Neutrophil (primary cell): ENCODE results near the gene CD248.
"Not testable (repeated sequence)": the region's sequence is repeated elsewhere in the genome, so short reads cannot be mapped to it uniquely, and the experiment has no call there.

Source experiments
- H3K27ac ChIP-seq: fragments of 200-600 bp; sonication (generic); 2 replicates; pipeline ENCODE4 v1.5.1; 2016; ENCODE audit warnings: mild to moderate bottlenecking, moderate library complexity
- H3K27me3 ChIP-seq: fragments of 200-600 bp; sonication (generic); 2 replicates; pipeline ENCODE4 v1.6.0; 2016; ENCODE audit warnings: mild to moderate bottlenecking
- H3K36me3 ChIP-seq: fragments of 200-600 bp; sonication (generic); 2 replicates; pipeline ENCODE4 v1.5.1; 2017
- H3K4me1 ChIP-seq, 2 experiments: fragments of 200-600 bp in 1 of 2; sonication (generic) in 1 of 2; 1 replicate in 1 of 2; 2 replicates in 1 of 2; pipeline versions ENCODE4 v1.5.1 to v1.6.1; 2013 to 2016; ENCODE audit warnings: low read depth in 1 of 2, low read length in 1 of 2, mild to moderate bottlenecking in 1 of 2, moderate library complexity in 1 of 2; ENCODE audit not compliant: control insufficient read depth in 1 of 2, insufficient read depth in 1 of 2
- H3K4me3 ChIP-seq, 2 experiments: fragments of 200-600 bp in 1 of 2; sonication (generic) in 1 of 2; 1 replicate in 1 of 2; 2 replicates in 1 of 2; pipeline ENCODE4 v1.5.1; 2013 to 2016; ENCODE audit warnings: low read depth in 1 of 2, low read length in 1 of 2, mild to moderate bottlenecking in 1 of 2, moderate library complexity in 1 of 2
- H3K9me3 ChIP-seq: fragments of 200-600 bp; sonication (generic); 2 replicates; pipeline ENCODE4 v1.5.1; 2016
- CTCF ChIP-seq: fragments of 200-600 bp; sonication (generic); IDR thresholded peaks from 2 replicates; pipeline ENCODE4 v1.5.1; 2016; ENCODE audit warnings: antibody characterized with exemption

The CD248 gene

GRCh38 chr11:66362481-66363147 lies 45.8 kb upstream of the CD248 start:
- Histone ChIP-seq H3K27ac (no peak overlapping the region), H3K27me3 (no peaks in the 10 kb centered on the region), H3K4me1 (no peaks in the 10 kb centered on the region), H3K36me3 (no peaks in the 10 kb centered on the region), H3K4me3 (no peak overlapping the region), H3K9me3 (no peaks in the 10 kb centered on the region)
- TF ChIP-seq CTCF, result no peak

- no peak overlapping the region for H3K27ac ChIP-seq
- no peaks in the 10 kb centered on the region for H3K4me1 ChIP-seq
- H3K36me3 ChIP-seq, result no peaks in the 10 kb centered on the region
- TF ChIP-seq CTCF, result no peak
- H3K4me3 ChIP-seq, result no peak overlapping the region
- H3K9me3 ChIP-seq, result no peaks in the 10 kb centered on the region
- H3K27me3 ChIP-seq, result no peaks in the 10 kb centered on the region
Measured at GRCh38 chr11:66361502-66361941, 44.7 kb upstream of the CD248 start.

- no peak overlapping the region for H3K27ac ChIP-seq
- no peaks in the 10 kb centered on the region for H3K36me3 ChIP-seq
- H3K4me3 ChIP-seq, result no peak overlapping the region
- H3K4me1 ChIP-seq, result no peaks in the 10 kb centered on the region
- no peaks in the 10 kb centered on the region for H3K9me3 ChIP-seq
- no peaks in the 10 kb centered on the region for H3K27me3 ChIP-seq
- TF ChIP-seq CTCF, result no peak
Measured at GRCh38 chr11:66360406-66361073, 43.7 kb upstream of the CD248 start.

- no peak for TF ChIP-seq CTCF
Measured at GRCh38 chr11:66359662-66360087, 42.8 kb upstream of the CD248 start.

GRCh38 chr11:66350560-66351235 lies 33.9 kb upstream of the CD248 start:
- H3K9me3 ChIP-seq, H3K4me3 ChIP-seq, H3K27ac ChIP-seq, H3K36me3 ChIP-seq: not testable (repeated sequence)
- peaks cover 50% of the 10 kb centered on the region for H3K27me3 ChIP-seq
- peaks cover 13 to 16% of the 10 kb centered on the region in 2 experiments for H3K4me1 ChIP-seq

More at GRCh38 chr11:66359662-66360087, 42.8 kb upstream of the CD248 start:
- Histone ChIP-seq H3K4me1 (no peaks in the 10 kb centered on the region), H3K9me3 (no peaks in the 10 kb centered on the region), H3K4me3 (no peak overlapping the region), H3K27ac (no peak overlapping the region), H3K36me3 (no peaks in the 10 kb centered on the region), H3K27me3 (no peaks in the 10 kb centered on the region)

GRCh38 chr11:66349084-66349386 lies 32.2 kb upstream of the CD248 start:
- H3K27me3 ChIP-seq, result peaks cover 50% of the 10 kb centered on the region
- peaks cover 25 to 28% of the 10 kb centered on the region in 2 experiments for H3K4me1 ChIP-seq
- no peaks in the 10 kb centered on the region for H3K36me3 ChIP-seq
- H3K9me3 ChIP-seq, result no peaks in the 10 kb centered on the region
- no peak for TF ChIP-seq CTCF
- no peak overlapping the region for H3K27ac ChIP-seq
- no peak overlapping the region for H3K4me3 ChIP-seq
